Measurements from ENCODE around the gene TOR1AIP2.

DNA sequence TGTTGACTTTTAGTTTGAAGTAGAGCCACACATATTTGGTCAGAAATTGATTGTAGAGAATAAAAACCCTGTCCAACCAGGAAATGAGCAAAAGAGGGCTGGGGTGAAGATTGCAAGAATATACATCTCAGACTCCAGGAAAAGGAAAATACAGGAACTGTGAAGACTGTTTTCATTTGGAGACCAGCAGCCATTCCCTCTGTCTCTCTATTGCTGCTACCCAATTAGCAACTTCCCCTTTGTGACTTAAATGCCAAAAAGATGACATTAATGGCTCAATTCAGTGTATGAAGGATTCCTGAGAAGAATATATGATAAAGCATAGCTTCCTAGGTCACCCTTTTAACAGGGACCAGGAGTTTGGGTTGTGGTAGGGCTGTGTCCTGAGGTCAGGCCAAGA lies 45.4 kb upstream of the TOR1AIP2 start:
- TF ChIP-seq, protein P1, sequence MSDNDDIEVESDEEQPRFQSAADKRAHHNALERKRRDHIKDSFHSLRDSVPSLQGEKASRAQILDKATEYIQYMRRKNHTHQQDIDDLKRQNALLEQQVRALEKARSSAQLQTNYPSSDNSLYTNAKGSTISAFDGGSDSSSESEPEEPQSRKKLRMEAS (IDR thresholded peaks at IDR 0.05; ENCODE audit: insufficient read depth, insufficient read length): no peak
- no peak for TF ChIP-seq EZH2 (IDR thresholded peaks at IDR 0.05; ENCODE audit: borderline replicate concordance, low read depth, low read length, severe bottlenecking)
- TF ChIP-seq, protein P2, sequence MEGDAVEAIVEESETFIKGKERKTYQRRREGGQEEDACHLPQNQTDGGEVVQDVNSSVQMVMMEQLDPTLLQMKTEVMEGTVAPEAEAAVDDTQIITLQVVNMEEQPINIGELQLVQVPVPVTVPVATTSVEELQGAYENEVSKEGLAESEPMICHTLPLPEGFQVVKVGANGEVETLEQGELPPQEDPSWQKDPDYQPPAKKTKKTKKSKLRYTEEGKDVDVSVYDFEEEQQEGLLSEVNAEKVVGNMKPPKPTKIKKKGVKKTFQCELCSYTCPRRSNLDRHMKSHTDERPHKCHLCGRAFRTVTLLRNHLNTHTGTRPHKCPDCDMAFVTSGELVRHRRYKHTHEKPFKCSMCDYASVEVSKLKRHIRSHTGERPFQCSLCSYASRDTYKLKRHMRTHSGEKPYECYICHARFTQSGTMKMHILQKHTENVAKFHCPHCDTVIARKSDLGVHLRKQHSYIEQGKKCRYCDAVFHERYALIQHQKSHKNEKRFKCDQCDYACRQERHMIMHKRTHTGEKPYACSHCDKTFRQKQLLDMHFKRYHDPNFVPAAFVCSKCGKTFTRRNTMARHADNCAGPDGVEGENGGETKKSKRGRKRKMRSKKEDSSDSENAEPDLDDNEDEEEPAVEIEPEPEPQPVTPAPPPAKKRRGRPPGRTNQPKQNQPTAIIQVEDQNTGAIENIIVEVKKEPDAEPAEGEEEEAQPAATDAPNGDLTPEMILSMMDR (IDR thresholded peaks at IDR 0.05; ENCODE audit: extremely low read depth in 1 of 2, insufficient read depth in 1 of 2, low read depth in 1 of 2, low read length in 2 of 2): no peak
- no peak for TF ChIP-seq MYC (IDR thresholded peaks at IDR 0.05; ENCODE audit: low read depth, low read length)
- TF ChIP-seq POLR2A (IDR thresholded peaks at IDR 0.05; ENCODE audit: low read depth, low read length): no peak

All from endothelial cell of umbilical vein (primary cell).